ENCODE measurements around the gene ZNRF1.

The ZNRF1 gene

DNA sequence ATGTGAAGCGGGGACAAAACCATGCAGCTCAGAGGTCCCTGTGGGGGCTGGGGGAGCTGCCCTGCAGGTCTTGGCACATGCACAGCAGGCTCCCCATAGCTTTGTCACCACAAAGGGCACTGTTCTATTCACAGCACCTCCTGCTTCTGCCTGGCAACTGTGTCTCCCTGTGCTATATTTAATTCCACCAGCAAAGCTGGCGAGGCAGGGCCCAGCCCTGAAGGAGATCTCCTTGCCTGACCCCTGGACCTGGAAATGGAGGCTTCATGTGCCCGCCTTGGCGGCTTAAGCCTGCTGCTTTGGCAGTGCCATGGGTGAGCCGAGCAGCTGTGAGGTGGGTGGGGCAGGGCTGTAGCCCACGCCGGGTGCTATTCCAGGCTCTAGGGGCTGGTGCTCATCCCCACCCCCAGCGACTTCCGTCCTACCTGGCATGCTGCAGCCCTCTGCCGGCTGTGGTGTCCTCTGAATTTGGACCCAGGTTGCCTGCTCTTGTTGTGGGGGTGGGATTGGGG is 111.0 kb downstream of the ZNRF1 start:
- TF ChIP-seq RAD21 (IDR thresholded peaks at IDR 0.05; ENCODE audit: low read depth) (peak; percentile 41; the same call in 1 of the 2 replicates), TCF12 (IDR thresholded peaks at IDR 0.05; ENCODE audit: low read depth) (peak; percentile 16; the same call in 1 of the 2 replicates), CEBPB (IDR thresholded peaks at IDR 0.05) (no peak), TAF1 (IDR thresholded peaks at IDR 0.05; ENCODE audit: low read depth) (no peak), TEAD4 (IDR thresholded peaks at IDR 0.05) (peak; percentile 11; the same call in 1 of the 2 replicates), EGR1 (IDR thresholded peaks at IDR 0.05) (peak; percentile 26; the same call in 1 of the 2 replicates), NFIC (IDR thresholded peaks at IDR 0.05) (peak; percentile 62), EP300 (IDR thresholded peaks at IDR 0.05; ENCODE audit: borderline replicate concordance) (peak; percentile 70), CREB1 (IDR thresholded peaks at IDR 0.05; ENCODE audit: low read depth) (no peak), ZBTB7A (IDR thresholded peaks at IDR 0.05; ENCODE audit: low read depth) (peak; percentile 52; the same call in 1 of the 2 replicates), FOXM1 (IDR thresholded peaks at IDR 0.05; ENCODE audit: borderline replicate concordance, low read depth) (peak; percentile 43; the same call in 1 of the 2 replicates), YY1 (IDR thresholded peaks at IDR 0.05; ENCODE audit: low read depth) (0 out of 2 replicates have a peak, but pooled peaks have one; percentile 16)
- TF ChIP-seq, protein P1, sequence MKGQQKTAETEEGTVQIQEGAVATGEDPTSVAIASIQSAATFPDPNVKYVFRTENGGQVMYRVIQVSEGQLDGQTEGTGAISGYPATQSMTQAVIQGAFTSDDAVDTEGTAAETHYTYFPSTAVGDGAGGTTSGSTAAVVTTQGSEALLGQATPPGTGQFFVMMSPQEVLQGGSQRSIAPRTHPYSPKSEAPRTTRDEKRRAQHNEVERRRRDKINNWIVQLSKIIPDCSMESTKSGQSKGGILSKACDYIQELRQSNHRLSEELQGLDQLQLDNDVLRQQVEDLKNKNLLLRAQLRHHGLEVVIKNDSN (IDR thresholded peaks at IDR 0.05) = 0 out of 2 replicates have a peak, but pooled peaks have one; percentile 7
- TF ChIP-seq, protein P2, sequence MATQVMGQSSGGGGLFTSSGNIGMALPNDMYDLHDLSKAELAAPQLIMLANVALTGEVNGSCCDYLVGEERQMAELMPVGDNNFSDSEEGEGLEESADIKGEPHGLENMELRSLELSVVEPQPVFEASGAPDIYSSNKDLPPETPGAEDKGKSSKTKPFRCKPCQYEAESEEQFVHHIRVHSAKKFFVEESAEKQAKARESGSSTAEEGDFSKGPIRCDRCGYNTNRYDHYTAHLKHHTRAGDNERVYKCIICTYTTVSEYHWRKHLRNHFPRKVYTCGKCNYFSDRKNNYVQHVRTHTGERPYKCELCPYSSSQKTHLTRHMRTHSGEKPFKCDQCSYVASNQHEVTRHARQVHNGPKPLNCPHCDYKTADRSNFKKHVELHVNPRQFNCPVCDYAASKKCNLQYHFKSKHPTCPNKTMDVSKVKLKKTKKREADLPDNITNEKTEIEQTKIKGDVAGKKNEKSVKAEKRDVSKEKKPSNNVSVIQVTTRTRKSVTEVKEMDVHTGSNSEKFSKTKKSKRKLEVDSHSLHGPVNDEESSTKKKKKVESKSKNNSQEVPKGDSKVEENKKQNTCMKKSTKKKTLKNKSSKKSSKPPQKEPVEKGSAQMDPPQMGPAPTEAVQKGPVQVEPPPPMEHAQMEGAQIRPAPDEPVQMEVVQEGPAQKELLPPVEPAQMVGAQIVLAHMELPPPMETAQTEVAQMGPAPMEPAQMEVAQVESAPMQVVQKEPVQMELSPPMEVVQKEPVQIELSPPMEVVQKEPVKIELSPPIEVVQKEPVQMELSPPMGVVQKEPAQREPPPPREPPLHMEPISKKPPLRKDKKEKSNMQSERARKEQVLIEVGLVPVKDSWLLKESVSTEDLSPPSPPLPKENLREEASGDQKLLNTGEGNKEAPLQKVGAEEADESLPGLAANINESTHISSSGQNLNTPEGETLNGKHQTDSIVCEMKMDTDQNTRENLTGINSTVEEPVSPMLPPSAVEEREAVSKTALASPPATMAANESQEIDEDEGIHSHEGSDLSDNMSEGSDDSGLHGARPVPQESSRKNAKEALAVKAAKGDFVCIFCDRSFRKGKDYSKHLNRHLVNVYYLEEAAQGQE (IDR thresholded peaks at IDR 0.05; ENCODE audit: low read depth) = no peak

- 0 out of 2 replicates have a peak, but pooled peaks have one; percentile 31 for TF ChIP-seq ZBTB7A (IDR thresholded peaks at IDR 0.05; ENCODE audit: low read depth)
- no peak for TF ChIP-seq TAF1 (IDR thresholded peaks at IDR 0.05; ENCODE audit: low read depth)
- no peak for TF ChIP-seq TCF12 (IDR thresholded peaks at IDR 0.05; ENCODE audit: low read depth)
- peak; percentile 88 for TF ChIP-seq MAX (IDR thresholded peaks at IDR 0.05)
- TF ChIP-seq TEAD4 (IDR thresholded peaks at IDR 0.05) = peak; percentile 16; the same call in 1 of the 2 replicates
- TF ChIP-seq EGR1 (IDR thresholded peaks at IDR 0.05) = peak; percentile 29; the same call in 1 of the 2 replicates
- TF ChIP-seq FOXM1 (IDR thresholded peaks at IDR 0.05; ENCODE audit: borderline replicate concordance, low read depth) = no peak
- no peak for TF ChIP-seq YY1 (IDR thresholded peaks at IDR 0.05; ENCODE audit: low read depth)
- TF ChIP-seq EP300 (IDR thresholded peaks at IDR 0.05; ENCODE audit: borderline replicate concordance) = no peak
- TF ChIP-seq, protein P2 (IDR thresholded peaks at IDR 0.05; ENCODE audit: low read depth) = no peak
- 0 out of 2 replicates have a peak, but pooled peaks have one; percentile 11 for TF ChIP-seq NFIC (IDR thresholded peaks at IDR 0.05)
- TF ChIP-seq, protein P1 (IDR thresholded peaks at IDR 0.05) = no peak
- TF ChIP-seq RAD21 (IDR thresholded peaks at IDR 0.05; ENCODE audit: low read depth) = peak; percentile 95
Measured at GRCh38 chr16:75110637-75111513, 112.1 kb downstream of the ZNRF1 start.

DNA sequence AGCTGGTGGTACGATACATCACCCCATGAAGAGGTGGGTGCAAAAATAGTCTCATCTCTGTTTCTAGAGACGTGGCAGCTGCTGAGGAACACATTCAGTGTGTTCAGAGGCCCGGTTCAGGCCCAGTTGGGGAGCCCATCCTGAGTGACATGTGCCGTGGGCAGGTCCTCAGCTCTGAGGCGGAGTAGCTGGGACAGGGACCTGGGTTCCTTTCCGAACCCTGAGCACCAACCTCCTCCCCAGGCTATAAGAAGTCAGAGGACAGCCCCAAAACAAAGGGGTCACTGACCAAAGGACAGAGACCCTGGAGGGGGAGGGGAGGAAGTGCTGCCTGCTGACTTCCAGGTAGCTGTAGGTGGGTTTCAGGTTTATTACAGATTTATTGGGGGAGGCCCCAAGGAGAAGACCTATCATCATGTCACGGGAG is 112.7 kb downstream of the ZNRF1 start:
- TF ChIP-seq ZBTB7A (IDR thresholded peaks at IDR 0.05; ENCODE audit: low read depth) = no peak
- no peak for TF ChIP-seq MAX (IDR thresholded peaks at IDR 0.05)
- no peak for TF ChIP-seq TEAD4 (IDR thresholded peaks at IDR 0.05)
- no peak for TF ChIP-seq EGR1 (IDR thresholded peaks at IDR 0.05)
- no peak for TF ChIP-seq RAD21 (IDR thresholded peaks at IDR 0.05; ENCODE audit: low read depth)
- TF ChIP-seq FOXM1 (IDR thresholded peaks at IDR 0.05; ENCODE audit: borderline replicate concordance, low read depth) = no peak
- no peak for TF ChIP-seq EP300 (IDR thresholded peaks at IDR 0.05; ENCODE audit: borderline replicate concordance)
- TF ChIP-seq, protein P1 (IDR thresholded peaks at IDR 0.05) = no peak
- no peak for TF ChIP-seq CEBPB (IDR thresholded peaks at IDR 0.05)
- no peak for TF ChIP-seq YY1 (IDR thresholded peaks at IDR 0.05; ENCODE audit: low read depth)
- no peak for TF ChIP-seq NFIC (IDR thresholded peaks at IDR 0.05)
- TF ChIP-seq, protein P2 (IDR thresholded peaks at IDR 0.05; ENCODE audit: low read depth) = no peak
- no peak for TF ChIP-seq CREB1 (IDR thresholded peaks at IDR 0.05; ENCODE audit: low read depth)
- TF ChIP-seq TCF12 (IDR thresholded peaks at IDR 0.05; ENCODE audit: low read depth) = no peak
- no peak for TF ChIP-seq TAF1 (IDR thresholded peaks at IDR 0.05; ENCODE audit: low read depth)

Measured in Ishikawa (cell line).